Kidney tubule cell (primary cell): ENCODE results near the gene ADAT2.
A peak's percentile ranks its signal among the peaks of the same experiment; 100 is the strongest.

ENCODE experiments used
- DNase-seq: peaks from one replicate; pipeline ENCODE4 v3.0.0-alpha.2; 2018; ENCODE audit warnings: low spot score

Gene ADAT2

DNA sequence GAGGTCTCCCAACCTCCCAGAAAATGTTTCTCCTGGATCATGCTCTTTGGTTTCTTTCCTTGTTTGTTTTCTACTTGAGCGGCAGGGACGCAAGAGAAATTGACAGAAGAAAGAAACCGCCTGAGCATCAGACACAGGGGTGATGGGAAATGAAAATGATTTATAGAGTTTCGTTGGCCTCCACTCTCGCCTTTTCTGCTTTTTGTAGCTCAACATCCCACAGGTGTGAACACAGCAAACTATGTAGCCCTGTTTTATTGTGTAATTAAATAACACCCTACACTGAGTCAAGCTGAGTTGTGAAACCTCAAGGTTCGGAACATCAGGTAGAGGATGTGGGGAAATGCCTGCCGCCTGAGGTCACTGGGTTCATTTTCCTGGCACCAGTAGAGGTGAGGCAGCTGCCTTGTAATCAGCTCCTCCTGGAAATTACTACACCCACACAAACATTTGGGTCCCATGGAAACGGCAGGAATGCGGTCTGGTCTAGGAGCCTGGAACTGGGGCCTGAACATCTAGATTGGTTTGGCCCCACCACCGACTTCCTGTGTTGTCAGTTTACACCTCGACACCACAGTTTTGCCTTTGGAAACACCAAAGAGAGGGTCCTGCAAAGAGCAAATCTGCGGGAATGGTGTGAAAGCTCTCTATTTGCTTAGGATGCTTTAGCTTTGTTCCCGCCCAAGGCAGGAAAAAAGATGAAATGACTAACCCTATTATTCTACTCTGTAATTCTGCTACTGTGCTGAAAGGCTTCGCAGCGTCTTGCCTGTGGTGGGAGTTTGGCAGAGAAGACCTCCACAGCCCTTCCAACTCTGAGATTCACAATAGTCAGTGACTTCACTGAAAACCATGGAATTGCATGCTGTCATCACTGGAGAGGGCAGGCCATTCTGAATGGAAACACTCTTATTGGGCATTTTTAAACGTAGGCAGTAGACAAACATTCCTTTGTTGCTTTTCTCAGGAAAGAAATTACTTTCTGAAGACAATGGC lies 53.0 kb downstream of the ADAT2 start:
- DNase-seq: peak; percentile 99

DNA sequence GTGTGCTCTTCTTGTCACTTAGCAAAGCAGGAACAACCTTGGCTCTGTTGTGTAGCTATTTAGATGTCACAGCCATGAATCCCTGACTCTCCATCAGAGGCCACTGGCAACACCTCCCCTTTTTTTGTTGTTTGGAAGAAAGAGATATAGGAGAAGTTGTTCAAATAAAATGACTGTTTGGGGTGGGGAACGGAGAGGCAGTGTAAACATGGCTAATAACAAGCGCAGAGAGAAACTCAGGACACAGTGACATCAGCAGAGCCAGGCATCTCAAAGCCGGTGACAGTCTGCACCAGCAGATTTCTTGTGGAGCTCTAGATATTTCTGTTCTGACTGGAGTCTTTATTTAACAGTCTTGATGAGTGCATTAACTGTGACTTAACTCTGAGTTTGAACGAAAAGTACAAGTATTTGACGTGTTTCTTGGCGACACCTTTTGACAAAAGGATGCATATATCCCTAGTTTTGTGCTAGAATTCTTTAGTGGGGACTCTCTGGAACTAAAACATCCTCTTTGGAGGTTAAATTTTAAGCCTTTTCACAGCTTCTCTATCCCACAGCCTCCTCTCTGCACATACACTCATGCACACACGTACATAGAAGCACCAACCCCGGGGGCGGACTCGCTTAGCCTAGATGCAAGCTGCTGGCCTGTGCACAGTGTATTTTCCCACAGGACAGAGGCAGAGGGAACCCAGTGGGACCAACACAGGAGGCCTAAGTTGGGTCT lies 53.8 kb downstream of the ADAT2 start:
- no peak for DNase-seq

DNA sequence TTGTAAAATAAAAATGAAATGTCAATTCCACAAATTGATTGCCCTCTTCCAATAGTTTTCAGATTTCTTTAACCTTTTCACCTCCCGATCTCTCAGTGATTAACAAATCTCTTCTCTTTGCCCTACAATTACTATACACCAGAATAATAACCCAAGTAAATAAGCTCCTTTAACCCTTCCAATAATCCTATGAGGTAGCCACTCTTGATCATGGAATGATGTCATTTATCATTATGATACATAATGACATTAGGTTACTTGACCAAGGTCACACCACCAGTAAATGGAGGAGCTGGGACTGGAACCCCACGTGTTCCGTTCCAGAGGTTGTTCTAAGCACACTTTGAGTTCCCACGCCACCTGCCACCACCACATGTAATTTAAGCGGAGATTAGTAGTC lies 54.8 kb downstream of the ADAT2 start:
- no peak for DNase-seq

DNA sequence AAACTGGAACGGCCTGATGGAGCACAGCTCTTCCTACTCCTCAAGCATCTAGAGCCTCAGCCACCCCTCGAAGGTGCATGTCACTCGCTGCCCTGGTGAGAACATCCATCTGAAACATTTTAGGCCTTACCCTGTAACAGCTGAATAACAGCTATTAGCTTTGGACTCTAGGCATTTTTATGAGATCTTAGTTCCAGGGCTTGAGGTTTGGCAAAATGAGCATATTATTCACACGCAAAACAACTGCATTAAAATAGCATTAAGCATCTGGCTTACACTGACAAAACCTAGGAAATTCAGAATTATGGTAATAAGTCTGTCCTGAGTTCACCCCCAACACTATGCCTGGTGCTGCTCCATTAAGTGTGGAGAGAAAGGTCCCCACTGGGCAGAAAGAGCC lies 56.1 kb downstream of the ADAT2 start:
- DNase-seq: no peak

DNA sequence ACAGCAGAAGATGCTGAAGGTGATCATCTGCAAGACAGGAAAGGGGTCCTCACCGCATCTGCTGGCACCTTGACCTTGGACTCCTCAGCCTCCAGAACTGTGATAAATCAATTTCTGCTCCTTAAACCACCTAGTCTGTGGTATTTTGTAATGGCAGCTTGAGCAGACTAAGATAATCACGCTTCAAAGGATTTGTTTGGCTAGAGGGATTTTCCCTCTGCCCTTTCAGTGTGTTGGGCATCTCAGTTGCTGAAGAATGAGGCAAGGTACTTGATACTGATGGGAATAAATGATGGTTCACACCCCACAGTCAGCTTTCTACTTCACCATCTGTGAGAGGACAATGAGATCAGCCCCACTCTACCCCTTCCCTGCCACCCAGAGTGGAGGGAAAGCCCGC lies 60.2 kb downstream of the ADAT2 start:
- DNase-seq: no peak

DNA sequence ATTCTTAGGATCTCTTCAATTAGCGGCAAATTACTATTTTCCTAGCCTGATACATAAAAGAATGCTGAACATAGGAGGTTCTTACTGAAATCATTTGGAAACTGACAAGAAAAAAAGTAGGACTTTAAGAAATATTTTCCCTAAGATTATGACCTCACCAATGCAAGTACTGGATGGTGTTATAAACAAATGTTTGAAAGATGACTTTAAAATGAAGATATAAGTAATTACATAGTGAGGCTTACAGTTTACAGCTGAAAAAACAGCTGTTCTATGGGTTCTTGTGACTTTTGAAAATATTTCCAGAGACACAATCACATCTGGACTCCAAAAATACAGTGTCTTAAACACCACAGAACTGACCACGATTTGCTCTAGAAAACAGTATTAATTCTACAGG lies 64.9 kb downstream of the ADAT2 start:
- no peak for DNase-seq

DNA sequence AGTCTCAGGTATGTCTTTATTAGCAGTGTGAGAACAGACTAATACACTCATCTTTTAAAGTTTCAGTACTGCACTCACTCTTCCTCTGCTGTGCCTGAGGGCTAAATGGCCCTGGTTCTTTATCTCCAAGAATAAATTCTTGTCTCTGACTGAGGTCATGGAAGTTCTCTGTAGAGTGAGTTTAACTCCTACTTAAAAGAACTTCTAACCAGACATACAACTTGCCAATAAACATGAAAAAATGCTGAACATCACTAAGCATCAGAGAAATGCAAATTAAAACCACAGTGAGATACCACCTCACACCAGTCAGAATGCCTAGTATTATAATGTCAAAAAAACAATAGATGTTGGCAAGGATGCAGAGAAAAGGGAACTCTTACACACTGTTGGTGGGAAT lies 73.6 kb downstream of the ADAT2 start:
- DNase-seq: no peak

DNA sequence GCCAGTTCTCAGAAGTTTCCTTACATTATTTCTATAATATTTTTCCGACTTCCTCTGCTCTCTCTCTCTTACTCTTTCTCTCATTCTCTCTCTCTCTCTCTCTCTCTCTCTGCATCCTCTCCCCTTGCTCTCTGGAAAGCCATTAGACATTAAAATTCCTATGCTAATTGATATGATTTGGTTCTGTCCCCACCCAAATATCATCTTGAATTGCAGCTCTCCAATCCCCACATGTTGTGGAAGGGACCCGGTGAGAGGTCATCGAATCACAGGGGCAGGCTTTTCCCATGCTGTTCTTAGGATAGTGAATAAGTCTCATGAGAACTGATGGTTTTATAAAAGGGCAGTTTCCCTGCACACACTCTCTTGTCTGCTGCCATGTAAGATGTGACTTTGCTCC lies 74.1 kb downstream of the ADAT2 start:
- no peak for DNase-seq

DNA sequence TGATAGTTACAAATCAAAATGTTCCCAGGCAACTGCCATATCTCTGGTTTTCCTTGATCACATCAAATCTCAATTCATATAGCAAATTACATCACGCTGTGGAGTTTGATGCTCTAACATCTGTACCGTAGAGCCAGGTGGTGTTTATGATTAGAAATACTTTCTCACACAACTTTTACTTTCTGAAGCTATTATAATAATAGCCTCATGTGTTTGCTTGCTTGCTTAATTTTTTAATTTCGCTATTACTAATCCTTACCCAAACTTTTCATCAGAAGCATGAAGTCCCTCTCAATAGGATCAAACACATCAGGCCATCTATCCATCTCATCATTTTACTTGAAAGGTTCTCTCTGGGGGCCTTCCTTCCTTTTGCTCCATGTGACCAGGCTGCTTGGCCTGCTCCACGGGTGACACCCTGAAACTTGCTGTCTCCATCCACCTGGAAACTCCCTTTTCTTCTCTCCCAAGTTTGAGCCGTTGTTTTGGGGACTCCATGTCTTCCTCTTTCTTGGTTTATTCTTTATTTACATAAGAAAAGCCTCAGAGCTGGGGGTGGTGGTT lies 75.4 kb downstream of the ADAT2 start:
- DNase-seq: no peak

DNA sequence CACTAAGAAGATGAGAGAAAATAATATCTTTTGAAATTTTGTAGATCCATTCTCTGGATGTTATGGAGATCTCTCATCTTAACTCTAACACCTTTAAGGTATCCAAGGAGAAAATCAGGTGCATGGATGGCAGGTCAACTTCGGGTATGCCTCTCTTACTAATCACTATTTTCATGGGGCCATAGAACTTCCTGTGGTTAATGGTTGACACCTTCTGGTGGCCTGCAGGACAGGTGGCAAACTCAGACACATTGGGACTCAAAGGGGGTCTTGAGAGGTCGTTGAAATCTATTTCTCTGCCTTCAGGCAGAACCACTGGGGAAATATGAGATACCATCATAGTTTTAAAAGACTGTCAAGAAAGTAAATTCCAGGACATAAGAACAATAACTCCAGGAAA lies 76.5 kb downstream of the ADAT2 start:
- no peak for DNase-seq
